HFFc6 (cell line): Measurements from ENCODE around the gene DDR1. TPM values are rescaled to one million over a fixed set of nuclear protein-coding genes. Genes with fewer than 3 reads are reported as not detected.

ENCODE experiments used
- DNase-seq: peaks from one replicate; pipeline ENCODE4 v3.0.0-alpha.2; 2018
- H3K27ac Mint-ChIP-seq: 2 replicates; pipeline ENCODE4 v1.8.0; 2020; ENCODE audit warnings: mild to moderate bottlenecking, mixed read lengths
- H3K27me3 Mint-ChIP-seq: 2 replicates; pipeline ENCODE4 v1.8.0; 2021; ENCODE audit warnings: mild to moderate bottlenecking, moderate library complexity, mixed read lengths; ENCODE audit not compliant: insufficient read depth
- H3K36me3 Mint-ChIP-seq: 2 replicates; pipeline ENCODE4 v1.8.0; 2021; ENCODE audit warnings: low read depth, mixed read lengths
- H3K4me1 Mint-ChIP-seq: 2 replicates; pipeline ENCODE4 v1.8.0; 2020; ENCODE audit warnings: low read depth, mixed read lengths
- H3K4me3 Mint-ChIP-seq: 2 replicates; pipeline ENCODE4 v1.8.0; 2020; ENCODE audit warnings: mild to moderate bottlenecking, moderate library complexity, mixed read lengths
- H3K9me3 Mint-ChIP-seq: 2 replicates; pipeline ENCODE4 v1.8.0; 2020; ENCODE audit warnings: mild to moderate bottlenecking, mixed read lengths
- total RNA-seq, 6 experiments: library from RNA; stranded (reverse); fragmentation: NEBNext Ultra II Directional; extraction: Animal tissue kit (Norgen Biotek cat#: 25700); gene quantifications; 2 replicates in 1 of 6; 3 replicates in 5 of 6; pipeline ENCODE4 v1.2.3, GENCODE V29; 2021
- TF ChIP-seq, protein P1 (sequence below): fragments of 200-600 bp; sonication (generic); IDR thresholded peaks from 2 replicates; pipeline ENCODE4 v1.5.0; 2021; ENCODE audit warnings: antibody characterized with exemption, mild to moderate bottlenecking

DDR1 gene
- total RNA-seq, 6 experiments from 2014 or later: 28.0 to 42.5 (median 31.6) TPM

DNA sequence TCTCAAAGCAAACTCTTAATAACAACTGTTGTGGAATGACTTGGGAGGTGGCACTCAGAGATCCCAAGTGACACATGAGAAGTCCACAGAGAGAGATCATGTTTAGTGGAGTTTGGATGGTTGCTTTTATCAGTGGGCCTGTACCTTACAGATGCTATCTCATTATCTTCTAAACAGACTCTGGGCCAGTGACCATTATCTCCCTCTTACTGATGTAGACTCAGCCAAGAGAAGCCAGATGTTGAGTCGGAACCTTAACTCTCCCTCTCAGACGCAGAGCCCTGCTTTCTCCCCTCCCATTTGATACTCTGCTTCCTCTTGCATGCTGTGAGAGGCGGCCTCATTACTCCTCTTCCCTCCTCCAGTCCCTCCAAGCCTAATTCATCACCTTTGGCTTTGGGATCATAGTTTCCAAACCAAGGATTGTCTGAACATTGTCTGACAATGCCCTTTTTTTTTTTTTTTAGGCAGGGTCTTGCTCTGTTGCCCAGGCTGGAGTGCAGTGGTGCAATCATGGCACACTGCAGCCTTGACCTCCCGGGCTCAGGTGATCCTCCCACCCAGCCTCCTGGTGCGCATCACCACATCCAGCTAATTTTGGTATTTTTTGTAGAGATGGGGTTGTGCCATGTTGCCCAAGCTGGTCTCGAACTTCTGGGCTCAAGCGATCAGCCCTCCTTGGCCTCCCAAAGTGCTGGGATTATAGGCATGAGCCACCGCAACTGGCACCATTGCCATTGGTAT lies 4.5 kb upstream of the DDR1 start:
- Mint-ChIP-seq H3K27ac (no peak overlapping the region), H3K4me1 (peaks cover 31% of the 10 kb centered on the region), H3K36me3 (no peaks in the 10 kb centered on the region), H3K9me3 (no peaks in the 10 kb centered on the region), H3K27me3 (peaks cover 3% of the 10 kb centered on the region), H3K4me3 (no peak overlapping the region)
- DNase-seq: no peak
- TF ChIP-seq, protein P1, sequence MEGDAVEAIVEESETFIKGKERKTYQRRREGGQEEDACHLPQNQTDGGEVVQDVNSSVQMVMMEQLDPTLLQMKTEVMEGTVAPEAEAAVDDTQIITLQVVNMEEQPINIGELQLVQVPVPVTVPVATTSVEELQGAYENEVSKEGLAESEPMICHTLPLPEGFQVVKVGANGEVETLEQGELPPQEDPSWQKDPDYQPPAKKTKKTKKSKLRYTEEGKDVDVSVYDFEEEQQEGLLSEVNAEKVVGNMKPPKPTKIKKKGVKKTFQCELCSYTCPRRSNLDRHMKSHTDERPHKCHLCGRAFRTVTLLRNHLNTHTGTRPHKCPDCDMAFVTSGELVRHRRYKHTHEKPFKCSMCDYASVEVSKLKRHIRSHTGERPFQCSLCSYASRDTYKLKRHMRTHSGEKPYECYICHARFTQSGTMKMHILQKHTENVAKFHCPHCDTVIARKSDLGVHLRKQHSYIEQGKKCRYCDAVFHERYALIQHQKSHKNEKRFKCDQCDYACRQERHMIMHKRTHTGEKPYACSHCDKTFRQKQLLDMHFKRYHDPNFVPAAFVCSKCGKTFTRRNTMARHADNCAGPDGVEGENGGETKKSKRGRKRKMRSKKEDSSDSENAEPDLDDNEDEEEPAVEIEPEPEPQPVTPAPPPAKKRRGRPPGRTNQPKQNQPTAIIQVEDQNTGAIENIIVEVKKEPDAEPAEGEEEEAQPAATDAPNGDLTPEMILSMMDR: no peak

DNA sequence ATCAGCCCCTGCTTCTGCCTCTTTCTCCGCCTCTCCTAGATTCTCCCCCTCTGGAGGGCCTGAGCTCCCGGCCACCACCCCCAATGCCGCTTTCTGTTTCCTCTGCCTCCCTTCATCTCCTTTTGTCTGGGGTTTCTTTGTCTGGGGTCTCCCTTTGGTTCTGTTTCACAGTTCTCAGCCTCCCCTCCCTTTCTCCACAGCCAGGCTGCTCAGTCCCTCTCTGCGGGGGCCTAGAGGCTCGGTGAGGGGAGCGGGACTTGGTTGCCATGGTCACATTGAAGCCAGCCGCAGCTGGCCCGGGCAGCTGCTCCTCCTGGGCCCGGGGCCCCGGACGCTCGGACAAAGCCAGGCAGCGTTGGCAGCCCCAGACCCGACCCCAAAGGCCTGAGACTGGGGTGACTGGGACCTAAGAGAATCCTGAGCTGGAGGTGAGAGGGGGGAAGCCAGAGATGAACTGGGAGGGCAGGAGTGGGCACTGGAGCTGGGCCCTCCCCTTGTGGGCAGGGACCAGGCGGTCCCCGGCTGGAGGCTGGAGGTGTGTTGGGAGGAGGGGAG lies 3.5 kb upstream of the DDR1 start:
- no peak overlapping the region for H3K27ac Mint-ChIP-seq
- peaks cover 40% of the 10 kb centered on the region for H3K4me1 Mint-ChIP-seq
- H3K36me3 Mint-ChIP-seq: no peaks in the 10 kb centered on the region
- peaks cover 3% of the 10 kb centered on the region for H3K27me3 Mint-ChIP-seq
- H3K9me3 Mint-ChIP-seq: no peaks in the 10 kb centered on the region
- DNase-seq: no peak
- TF ChIP-seq, protein P1: no peak
- no peak overlapping the region for H3K4me3 Mint-ChIP-seq

DNA sequence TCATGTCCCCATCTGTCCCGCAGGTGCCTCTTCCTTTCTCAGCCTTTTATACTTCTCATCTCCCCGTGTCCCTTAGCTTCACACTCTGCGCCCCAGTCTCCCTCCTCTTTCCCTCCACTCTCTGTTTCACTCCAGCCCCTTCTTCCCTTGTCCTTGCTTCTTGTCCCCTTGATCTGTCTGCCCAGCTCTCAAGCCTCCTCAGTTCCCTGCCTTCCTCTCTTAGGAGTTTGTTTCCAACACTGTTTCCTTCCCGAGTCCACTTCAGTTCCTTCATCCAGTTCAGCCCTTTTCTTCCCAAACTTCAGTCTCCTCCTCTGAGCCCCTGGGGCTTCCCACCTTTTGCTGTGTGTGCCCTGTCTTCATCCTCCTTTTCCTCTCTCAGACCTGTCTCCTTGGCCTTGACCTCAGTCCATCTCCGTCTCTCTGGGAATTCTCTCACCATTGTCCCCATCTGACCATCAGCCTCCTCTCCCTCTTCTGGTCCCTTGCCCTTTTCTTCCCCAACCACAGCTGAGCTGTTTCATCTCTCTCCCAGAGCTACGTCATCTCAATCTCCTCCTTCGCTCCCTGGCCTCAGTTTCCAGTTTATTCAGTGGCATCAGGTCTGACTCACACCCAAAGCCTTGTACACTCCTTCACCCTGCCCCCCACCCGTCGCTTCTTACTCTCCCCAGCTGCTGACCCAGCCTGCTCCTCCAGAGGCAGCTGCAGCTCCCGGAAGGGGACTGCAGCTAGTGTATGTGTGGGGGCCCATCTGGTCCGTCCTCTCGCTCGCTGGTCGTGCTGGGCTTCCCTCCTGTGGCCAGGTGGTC lies 2.7 kb upstream of the DDR1 start:
- no peaks in the 10 kb centered on the region for H3K36me3 Mint-ChIP-seq
- no peak for DNase-seq
- TF ChIP-seq, protein P1: no peak
- no peak overlapping the region for H3K27ac Mint-ChIP-seq
- no peak overlapping the region for H3K4me3 Mint-ChIP-seq
- peaks cover 49% of the 10 kb centered on the region for H3K4me1 Mint-ChIP-seq
- H3K27me3 Mint-ChIP-seq: peaks cover 3% of the 10 kb centered on the region
- no peaks in the 10 kb centered on the region for H3K9me3 Mint-ChIP-seq

DNA sequence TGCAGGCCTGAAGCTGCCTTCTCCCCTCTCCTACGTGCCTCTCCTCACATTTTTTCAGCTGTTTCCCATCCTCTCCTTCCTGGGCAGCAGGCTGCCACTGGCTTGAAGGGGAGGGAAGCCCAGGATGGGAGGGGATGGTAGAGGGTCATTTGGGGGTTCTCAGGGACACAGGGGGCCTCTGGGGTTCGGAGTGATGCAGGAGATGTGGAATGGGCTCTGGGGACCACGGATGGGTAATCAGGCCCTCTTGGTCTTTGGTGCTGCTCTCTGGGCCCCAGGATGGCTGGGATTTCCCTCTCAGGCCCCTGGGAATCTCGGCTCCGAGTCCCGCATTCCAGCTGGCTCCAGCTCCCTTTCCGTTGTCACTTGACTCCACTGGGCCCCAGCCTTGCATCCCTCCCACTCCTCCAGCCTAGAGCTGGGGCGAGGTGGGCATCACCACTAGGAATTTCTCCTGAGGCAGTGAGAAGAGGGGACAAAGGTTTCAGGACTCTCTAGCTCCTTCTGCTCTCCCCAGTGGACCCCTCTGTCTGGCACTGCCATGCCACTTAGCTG lies 2.0 kb upstream of the DDR1 start:
- Mint-ChIP-seq H3K4me1 (peaks cover 52% of the 10 kb centered on the region), H3K4me3 (no peak overlapping the region)
- TF ChIP-seq, protein P1: no peak

DNA sequence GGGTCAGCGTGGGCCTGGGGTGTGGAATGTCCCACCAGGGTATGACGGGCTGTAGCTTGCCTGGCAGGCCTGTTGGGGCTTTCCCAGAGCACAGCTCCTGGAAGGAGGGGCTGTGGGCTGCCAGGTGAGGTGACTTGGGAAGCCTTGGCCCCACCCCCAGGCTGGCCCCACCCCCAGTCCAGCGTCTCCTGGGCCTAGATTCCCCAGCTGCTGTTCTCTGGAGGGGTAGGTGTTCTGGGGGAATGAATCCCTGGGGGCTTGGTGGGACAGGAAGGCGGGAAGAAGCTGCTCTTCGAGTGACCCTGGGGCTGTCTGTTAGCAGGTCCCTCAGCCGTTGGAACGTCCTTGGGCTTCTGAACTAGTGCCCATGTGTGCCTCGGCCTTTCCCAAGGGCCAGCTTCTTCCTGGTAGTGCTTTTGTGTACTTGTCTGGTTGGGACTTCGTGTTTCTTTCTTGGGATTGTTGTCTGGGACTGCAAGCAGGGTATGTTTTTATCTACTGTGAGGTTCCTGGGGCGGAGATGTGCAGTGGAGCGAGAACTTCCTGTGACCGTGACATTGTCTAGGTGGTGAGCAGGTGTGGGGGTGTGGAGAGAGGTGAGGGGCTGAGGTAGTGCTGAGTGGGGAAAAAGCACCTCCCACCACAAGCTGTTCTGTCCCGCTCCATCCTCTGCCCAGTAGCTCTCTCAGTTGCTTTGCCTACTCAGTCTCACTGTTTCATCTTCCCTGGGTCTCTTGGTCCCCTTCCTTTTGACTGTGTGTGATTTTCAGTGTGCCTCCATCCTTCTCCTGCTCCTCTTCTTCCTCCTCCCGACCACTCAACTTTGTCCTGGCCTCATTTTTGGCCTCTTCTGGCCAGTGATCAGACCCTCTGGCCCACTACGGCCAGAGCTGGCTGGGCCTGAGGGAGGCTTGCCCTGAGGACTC lies 1.3 kb upstream of the DDR1 start:
- no peak for DNase-seq
- no peaks in the 10 kb centered on the region for H3K9me3 Mint-ChIP-seq
- H3K27ac Mint-ChIP-seq: peak overlapping the region; percentile 55
- peaks cover 56% of the 10 kb centered on the region for H3K4me1 Mint-ChIP-seq
- H3K36me3 Mint-ChIP-seq: no peaks in the 10 kb centered on the region
- TF ChIP-seq, protein P1: no peak
- peak overlapping the region; percentile 67 for H3K4me3 Mint-ChIP-seq
- peaks cover 3% of the 10 kb centered on the region for H3K27me3 Mint-ChIP-seq

More for the DNA sequence above, 2.0 kb upstream of the DDR1 start:
- Mint-ChIP-seq H3K36me3 (no peaks in the 10 kb centered on the region), H3K27me3 (peaks cover 3% of the 10 kb centered on the region), H3K9me3 (no peaks in the 10 kb centered on the region), H3K27ac (no peak overlapping the region; the same call in 1 of the 2 replicates)
- DNase-seq: no peak
